Natural killer cell (primary cell): Measurements from ENCODE around the gene POU6F2. TPM values are rescaled to one million over a fixed set of nuclear protein-coding genes. Genes with fewer than 3 reads are reported as not detected.

ENCODE experiments used
- ATAC-seq, 3 donors: fragments of 150-1000 bp in 2 of 3; fragments of 200-7000 bp in 1 of 3; cut with Tn5 transposase; 1 replicate in 1 of 3; 2 replicates in 2 of 3; pipeline ENCODE4 v1.10.0; 2021; ENCODE audit warnings: mild to moderate bottlenecking in 2 of 3, moderate library complexity in 2 of 3
- DNase-seq, 2 donors: peaks; one replicate each; pipeline versions ENCODE4 v3.0.0 to v3.0.0-alpha.2; 2013 to 2021; ENCODE audit warnings: mixed read lengths in 1 of 2
- H3K27ac ChIP-seq: one replicate; pipeline ENCODE4 v1.5.1; 2013; ENCODE audit warnings: mild to moderate bottlenecking, low read length
- H3K27me3 ChIP-seq: one replicate; pipeline ENCODE4 v1.6.1; 2013; ENCODE audit warnings: low read length; ENCODE audit not compliant: control insufficient read depth, insufficient read depth
- H3K36me3 ChIP-seq: one replicate; pipeline ENCODE4 v1.6.1; 2013; ENCODE audit warnings: low read length; ENCODE audit not compliant: control insufficient read depth, insufficient read depth
- H3K4me1 ChIP-seq: one replicate; pipeline ENCODE4 v1.6.1; 2013; ENCODE audit warnings: low read length; ENCODE audit not compliant: control insufficient read depth, insufficient read depth
- H3K4me3 ChIP-seq: one replicate; pipeline ENCODE4 v1.5.1; 2013; ENCODE audit warnings: low read length
- H3K9me3 ChIP-seq: one replicate; pipeline ENCODE4 v1.6.1; 2013; ENCODE audit warnings: low read length; ENCODE audit not compliant: control insufficient read depth, insufficient read depth
- H3K27ac Mint-ChIP-seq, 2 donors: one replicate each; pipeline ENCODE4 v1.8.0; 2022; ENCODE audit warnings: mild to moderate bottlenecking in 2 of 2, mixed read lengths in 2 of 2, moderate library complexity in 1 of 2
- H3K27me3 Mint-ChIP-seq, 2 donors: one replicate each; pipeline ENCODE4 v1.8.0; 2022; ENCODE audit warnings: low read depth in 2 of 2, mixed read lengths in 2 of 2
- H3K36me3 Mint-ChIP-seq: one replicate; pipeline ENCODE4 v1.8.0; 2022; ENCODE audit warnings: mixed read lengths
- H3K4me1 Mint-ChIP-seq, 2 donors: one replicate each; pipeline ENCODE4 v1.8.0; 2022; ENCODE audit warnings: mixed read lengths in 2 of 2
- H3K4me3 Mint-ChIP-seq: one replicate; pipeline ENCODE4 v1.8.0; 2022; ENCODE audit warnings: mild to moderate bottlenecking, moderate library complexity, mixed read lengths
- H3K9me3 Mint-ChIP-seq, 2 donors: one replicate each; pipeline ENCODE4 v1.8.0; 2022; ENCODE audit warnings: mixed read lengths in 2 of 2
- WGBS: methylation state at CpG from one replicate; pipeline ENCODE4 v1.1.7; 2013; ENCODE audit warnings: missing lambda C conversion rate; ENCODE audit not compliant: insufficient coverage; 5-methylcytosine and 5-hydroxymethylcytosine counted together
- intact Hi-C: fragments of 100-400 bp; cut with micrococcal nuclease; formaldehyde crosslinking; loops from one replicate; pipeline ENCODE4 v1.14.2; 2022
- total RNA-seq, 4 donors: library from RNA; stranded (reverse); fragments of 120-200 nt in 1 of 4; gene quantifications; one replicate each; pipeline versions ENCODE4 v1.2.3 to v1.2.4, GENCODE V29; 2013 to 2022
- TF ChIP-seq, protein P1 (sequence below): fragments of 200-600 bp; IDR thresholded peaks from one replicate; pipeline ENCODE4 v1.8.0; 2022; ENCODE audit warnings: antibody characterized with exemption

POU6F2 gene
- total RNA-seq, 3 donors from 2014 or later (not counting 1 experiment from before 2014, with no cell fraction given), result 0.28 to 0.29 TPM; not detected in 1

GRCh38 chr7:39413636-39414223 lies 436.0 kb downstream of the POU6F2 start:
- H3K36me3 ChIP-seq, result no peaks in the 10 kb centered on the region
- peaks cover 9% of the 10 kb centered on the region for H3K27me3 ChIP-seq
- intact Hi-C loops, result no loop called here
- H3K27ac Mint-ChIP-seq, result peak overlapping the region in 1 of 2 donors; percentile 57
- no peaks in the 10 kb centered on the region for H3K9me3 Mint-ChIP-seq
- ATAC-seq, result peak in 1 of 3 donors; percentile 19
- peaks cover 10% of the 10 kb centered on the region for H3K4me1 ChIP-seq
- H3K4me1 Mint-ChIP-seq, result peaks cover 5 to 9% of the 10 kb centered on the region in 2 donors
- H3K27me3 Mint-ChIP-seq, result peaks cover 17 to 34% of the 10 kb centered on the region in 2 donors
- peak overlapping the region; percentile 81 for H3K4me3 Mint-ChIP-seq
- H3K27ac ChIP-seq, result no peak overlapping the region
- WGBS, result under 1% methylated on average over 23 of the region's 25 CpGs
- no peaks in the 10 kb centered on the region for H3K9me3 ChIP-seq
- no peaks in the 10 kb centered on the region for H3K36me3 Mint-ChIP-seq
- TF ChIP-seq, protein P1, sequence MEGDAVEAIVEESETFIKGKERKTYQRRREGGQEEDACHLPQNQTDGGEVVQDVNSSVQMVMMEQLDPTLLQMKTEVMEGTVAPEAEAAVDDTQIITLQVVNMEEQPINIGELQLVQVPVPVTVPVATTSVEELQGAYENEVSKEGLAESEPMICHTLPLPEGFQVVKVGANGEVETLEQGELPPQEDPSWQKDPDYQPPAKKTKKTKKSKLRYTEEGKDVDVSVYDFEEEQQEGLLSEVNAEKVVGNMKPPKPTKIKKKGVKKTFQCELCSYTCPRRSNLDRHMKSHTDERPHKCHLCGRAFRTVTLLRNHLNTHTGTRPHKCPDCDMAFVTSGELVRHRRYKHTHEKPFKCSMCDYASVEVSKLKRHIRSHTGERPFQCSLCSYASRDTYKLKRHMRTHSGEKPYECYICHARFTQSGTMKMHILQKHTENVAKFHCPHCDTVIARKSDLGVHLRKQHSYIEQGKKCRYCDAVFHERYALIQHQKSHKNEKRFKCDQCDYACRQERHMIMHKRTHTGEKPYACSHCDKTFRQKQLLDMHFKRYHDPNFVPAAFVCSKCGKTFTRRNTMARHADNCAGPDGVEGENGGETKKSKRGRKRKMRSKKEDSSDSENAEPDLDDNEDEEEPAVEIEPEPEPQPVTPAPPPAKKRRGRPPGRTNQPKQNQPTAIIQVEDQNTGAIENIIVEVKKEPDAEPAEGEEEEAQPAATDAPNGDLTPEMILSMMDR, result no peak
- peak overlapping the region; percentile 37 for H3K4me3 ChIP-seq
- no peak for DNase-seq

DNA sequence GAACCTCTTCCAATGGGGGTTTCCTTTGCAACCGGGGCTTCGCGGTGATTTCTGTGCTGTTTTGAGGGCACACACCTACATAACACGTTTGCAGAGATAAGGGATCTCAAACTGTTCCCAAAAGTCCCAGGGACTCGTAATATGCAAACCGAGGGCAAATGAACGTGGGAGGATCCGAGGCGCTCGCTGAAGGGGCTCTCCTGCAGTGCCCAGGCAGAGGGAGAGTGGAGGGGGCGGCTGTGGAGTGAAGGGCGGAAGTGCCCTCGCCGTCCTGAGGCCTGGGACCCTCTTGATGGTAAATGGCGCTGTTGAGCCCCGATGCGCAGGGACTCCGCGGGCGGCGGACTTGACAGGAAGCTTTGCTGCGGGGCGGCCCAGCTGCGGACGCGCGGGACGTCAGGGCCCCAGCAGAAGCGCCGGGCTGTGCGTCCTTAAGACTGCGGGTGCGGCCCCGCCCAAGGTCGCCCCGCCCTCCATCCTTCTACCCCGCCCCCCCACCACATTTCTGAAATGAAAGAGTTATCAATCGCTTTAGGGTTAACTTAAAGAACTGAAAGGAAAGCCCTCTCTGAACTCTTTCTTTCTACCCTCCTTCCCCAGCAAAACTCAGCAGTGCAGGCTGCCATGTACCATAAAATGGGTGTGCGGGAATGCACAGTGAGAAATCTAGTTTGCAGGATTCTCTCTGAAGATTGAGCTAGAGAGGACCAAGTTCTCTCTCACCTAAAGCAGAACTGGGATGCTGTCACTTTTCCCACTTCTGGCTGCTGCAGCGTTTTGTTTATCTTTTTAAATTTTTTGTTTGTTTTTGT lies 436.7 kb downstream of the POU6F2 start:
- ATAC-seq, result peak; percentile 66 to 86 (median 67)
- Histone ChIP-seq H3K27ac (no peak overlapping the region), H3K4me3 (peak overlapping the region; percentile 37), H3K9me3 (no peaks in the 10 kb centered on the region), H3K27me3 (peaks cover 9% of the 10 kb centered on the region), H3K4me1 (peaks cover 10% of the 10 kb centered on the region), H3K36me3 (no peaks in the 10 kb centered on the region)
- H3K36me3 Mint-ChIP-seq, result no peaks in the 10 kb centered on the region
- peaks cover 17 to 34% of the 10 kb centered on the region in 2 donors for H3K27me3 Mint-ChIP-seq
- DNase-seq, result peak in 1 of 2 donors; percentile 48
- H3K9me3 Mint-ChIP-seq, result no peaks in the 10 kb centered on the region
- 2% methylated on average over 39 of the region's 40 CpGs for WGBS
- peak overlapping the region; percentile 81 for H3K4me3 Mint-ChIP-seq
- H3K27ac Mint-ChIP-seq, result peak overlapping the region in 1 of 2 donors; percentile 57
- intact Hi-C loops, result no loop called here
- H3K4me1 Mint-ChIP-seq, result peaks cover 5 to 9% of the 10 kb centered on the region in 2 donors
- TF ChIP-seq, protein P1, result no peak

- H3K36me3 ChIP-seq, result no peaks in the 10 kb centered on the region
- H3K4me1 ChIP-seq, result peaks cover 10% of the 10 kb centered on the region
- peak overlapping the region; percentile 81 for H3K4me3 Mint-ChIP-seq
- H3K27me3 Mint-ChIP-seq, result peaks cover 17 to 34% of the 10 kb centered on the region in 2 donors
- TF ChIP-seq, protein P1, result no peak
- 96% methylated on average over 12 of the region's 13 CpGs for WGBS
- H3K27ac ChIP-seq, result no peak overlapping the region
- H3K4me3 ChIP-seq, result no peak overlapping the region
- H3K9me3 Mint-ChIP-seq, result no peaks in the 10 kb centered on the region
- no peak overlapping the region for H3K27ac Mint-ChIP-seq
- H3K4me1 Mint-ChIP-seq, result peaks cover 5 to 9% of the 10 kb centered on the region in 2 donors
- peaks cover 9% of the 10 kb centered on the region for H3K27me3 ChIP-seq
- ATAC-seq (no peak), DNase-seq (no peak)
- intact Hi-C loops, result no loop called here
- H3K36me3 Mint-ChIP-seq, result no peaks in the 10 kb centered on the region
- no peaks in the 10 kb centered on the region for H3K9me3 ChIP-seq
Measured at GRCh38 chr7:39415091-39415787, 437.5 kb downstream of the POU6F2 start.
